ENCODE results near the gene PLCE1. TPM values are rescaled to one million over a fixed set of nuclear protein-coding genes. Genes with fewer than 3 reads are reported as not detected.
A peak's percentile ranks its signal among the peaks of the same experiment; 100 is the strongest.
"Not testable (repeated sequence)": the region's sequence is repeated elsewhere in the genome, so short reads cannot be mapped to it uniquely, and the experiment has no call there.

PLCE1 gene
- polyA plus RNA-seq (2013, experiment 1 of 2; ENCODE audit: insufficient read length) = 1.8 TPM
- polyA plus RNA-seq (2013, experiment 2 of 2; ENCODE audit: insufficient read length) = 2.1 TPM

DNA sequence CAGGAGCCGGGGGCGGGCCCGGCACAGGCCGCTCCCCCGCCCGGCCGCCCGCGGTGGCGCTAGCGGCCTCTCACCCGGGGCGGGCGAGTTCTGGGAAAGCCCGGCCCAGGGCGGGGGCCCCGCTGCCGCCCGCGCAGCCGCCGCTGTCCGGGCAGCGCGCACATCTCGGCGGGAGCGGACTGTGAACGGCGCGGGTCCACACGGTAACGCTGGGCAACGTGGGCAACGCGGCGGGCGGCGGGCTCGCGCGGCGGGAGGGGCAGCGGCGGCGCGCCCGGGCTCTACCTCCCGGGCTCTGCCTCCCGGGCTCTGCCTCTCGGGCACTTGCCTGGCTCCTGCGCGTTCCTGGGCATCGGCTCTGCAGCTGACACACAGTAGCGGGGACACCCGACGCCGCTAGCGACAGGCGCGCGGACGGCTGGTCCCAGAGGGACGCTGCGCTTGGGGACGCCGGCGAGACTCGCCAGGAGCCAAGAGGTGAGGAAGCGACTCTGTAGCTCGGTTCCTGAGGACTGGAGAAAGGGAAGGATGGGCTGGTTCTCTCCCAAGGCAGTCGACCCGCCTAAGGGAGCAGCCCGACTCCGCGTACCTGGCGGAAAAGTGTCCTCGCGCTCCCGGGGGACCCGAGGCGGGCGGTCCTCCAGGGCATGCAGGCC is at the start of gene PLCE1:
PLCE1 (plus strand) TSS at position 150 of the 656 bp plus-strand sequence. CDS start 37,116 bp downstream, outside the sequence.
- DNase-seq = peak; percentile 62

DNA sequence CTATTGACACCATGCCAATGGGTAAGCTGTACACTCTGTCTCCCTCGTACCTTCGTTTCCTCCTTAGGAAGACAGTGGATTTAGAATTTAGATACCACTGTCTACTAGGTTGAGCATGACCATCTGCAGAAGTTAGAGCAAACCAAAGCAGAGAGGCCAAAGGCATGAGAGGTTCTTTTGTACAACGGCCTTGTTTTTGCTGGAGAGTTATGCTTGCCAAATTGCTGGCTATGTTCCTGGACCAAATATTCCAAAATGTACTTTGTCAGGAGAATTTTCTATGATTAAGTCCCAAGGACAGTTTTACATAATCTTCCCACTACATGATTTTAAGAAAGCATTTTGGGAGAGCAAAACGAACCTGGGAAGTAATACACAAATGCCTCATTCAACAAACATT is 47.9 kb upstream of the PLCE1 start:
- no peak for DNase-seq

DNA sequence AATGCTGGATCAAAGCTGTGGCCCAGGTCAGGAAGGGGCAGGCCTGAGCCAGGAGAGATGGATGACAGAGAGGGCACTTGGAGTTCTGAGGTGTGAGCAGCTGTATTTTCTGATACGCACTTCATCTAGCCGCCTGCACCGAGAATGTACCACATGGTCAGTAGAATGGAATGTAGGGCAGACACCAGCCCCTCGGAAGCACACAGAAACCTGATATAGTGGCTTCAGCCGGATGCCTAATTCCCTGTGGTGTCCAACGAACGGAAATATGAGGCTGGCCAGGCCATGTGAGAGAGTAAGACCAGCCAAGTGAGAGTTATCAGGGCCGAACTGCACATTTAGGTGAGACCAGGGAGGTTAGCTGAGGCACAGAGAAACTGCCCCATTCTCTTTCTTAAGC is 46.7 kb upstream of the PLCE1 start:
- DNase-seq = peak; percentile 92

DNA sequence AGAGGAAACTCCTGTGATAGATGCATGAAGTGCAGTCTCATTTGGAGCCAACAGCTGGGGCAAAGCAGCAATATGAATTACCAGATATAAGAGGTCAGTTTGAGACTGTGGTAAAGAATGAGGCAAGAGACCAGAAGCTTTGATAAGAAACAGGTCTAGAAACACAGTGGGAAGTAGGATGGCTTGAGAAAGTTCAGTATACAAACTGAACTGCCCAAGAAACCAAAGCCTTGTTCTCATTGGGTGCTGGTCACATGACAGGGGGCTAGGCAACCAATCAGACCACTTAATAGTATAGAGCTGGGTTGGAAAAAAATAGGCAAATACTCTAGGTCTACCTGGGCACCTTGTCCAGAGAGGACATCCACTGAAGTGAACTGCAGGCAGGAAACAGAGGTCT is 46.2 kb upstream of the PLCE1 start:
- DNase-seq = no peak

DNA sequence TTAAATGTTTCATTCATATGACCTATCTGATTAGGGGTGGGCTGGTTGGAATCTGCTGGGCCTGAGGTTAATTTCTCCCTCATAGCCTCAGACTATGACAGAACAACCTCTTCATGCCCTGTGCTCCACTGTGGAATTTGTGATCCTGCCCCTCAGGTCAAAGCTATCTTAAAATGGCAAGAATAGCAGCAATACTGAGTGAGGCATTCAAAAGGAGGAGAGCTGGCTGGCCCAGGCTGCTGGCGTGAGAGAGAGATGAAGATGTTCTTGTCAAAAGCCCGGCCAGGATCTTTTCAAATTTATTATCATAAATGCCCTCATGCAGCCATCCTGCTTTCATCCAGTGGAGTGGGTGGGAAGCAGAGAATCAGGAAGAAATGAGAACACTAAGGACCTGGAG is 41.8 kb upstream of the PLCE1 start:
- DNase-seq = no peak

DNA sequence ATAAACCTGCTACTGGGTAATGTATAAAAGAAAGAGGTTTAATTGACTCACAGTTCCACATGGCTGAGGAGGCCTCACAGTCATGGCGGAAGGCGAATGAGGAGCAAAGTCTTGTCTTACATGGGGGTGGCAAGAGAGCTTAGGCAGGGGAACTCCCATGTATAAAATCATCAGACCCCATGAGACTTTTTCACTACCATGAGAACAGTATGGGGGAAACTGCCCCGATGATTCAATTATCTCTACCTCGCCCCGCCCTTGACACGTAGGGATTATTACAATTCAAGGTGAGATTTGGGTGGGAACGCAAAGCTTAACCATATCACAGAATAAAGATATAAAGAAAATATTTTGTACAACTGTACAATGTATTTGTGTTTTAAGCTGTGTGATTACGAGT is 39.4 kb upstream of the PLCE1 start:
- no peak for DNase-seq

DNA sequence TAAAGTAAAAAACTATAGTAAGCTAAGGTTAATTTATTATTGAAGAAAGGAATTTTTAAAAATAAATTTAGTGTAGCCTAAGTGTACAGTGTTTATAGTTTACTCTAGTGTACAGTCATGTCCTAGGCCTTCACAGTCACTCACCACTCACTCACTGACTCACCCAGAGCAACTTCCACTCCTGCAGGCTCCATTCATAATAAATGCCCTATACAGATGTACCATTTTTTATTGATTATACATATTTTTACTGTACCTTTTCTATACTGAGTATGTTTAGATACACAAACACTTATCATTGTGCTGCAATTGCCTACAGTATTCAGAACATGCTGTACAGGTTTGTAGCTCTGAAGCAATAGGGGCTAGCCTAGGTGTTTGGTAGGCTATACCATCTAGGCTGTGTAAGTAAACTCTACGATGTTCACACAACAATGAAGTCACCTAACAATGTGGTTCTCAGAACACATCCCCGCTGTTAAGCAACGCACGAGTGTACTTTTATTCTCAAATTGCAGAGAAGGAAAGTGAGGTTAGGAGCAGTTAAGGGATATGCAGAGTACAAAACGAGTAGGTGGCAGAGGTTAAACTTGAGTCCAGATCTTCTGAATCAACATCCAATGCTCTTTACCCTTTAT is 38.9 kb upstream of the PLCE1 start:
- DNase-seq = peak; percentile 70

DNA sequence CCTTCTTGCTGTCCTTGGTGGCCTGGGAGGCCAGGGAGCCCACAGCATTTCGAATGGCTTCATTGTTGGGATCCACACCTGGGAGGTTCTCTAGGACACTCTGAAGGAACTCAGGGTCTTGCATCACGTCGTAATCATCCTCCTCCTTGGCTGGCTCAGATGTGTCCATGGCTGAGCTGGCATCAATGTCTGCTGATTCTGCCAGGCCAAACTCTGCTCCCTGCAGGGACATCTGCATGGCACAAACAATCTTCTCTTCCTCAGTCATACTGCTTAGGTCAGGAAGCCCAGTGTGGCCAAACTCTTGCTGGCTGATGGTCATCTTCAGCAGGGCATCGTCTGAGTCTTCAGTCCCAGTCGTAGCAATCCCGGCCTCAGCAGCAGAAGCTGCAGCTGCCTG is 34.9 kb upstream of the PLCE1 start:
- no peak for DNase-seq

DNA sequence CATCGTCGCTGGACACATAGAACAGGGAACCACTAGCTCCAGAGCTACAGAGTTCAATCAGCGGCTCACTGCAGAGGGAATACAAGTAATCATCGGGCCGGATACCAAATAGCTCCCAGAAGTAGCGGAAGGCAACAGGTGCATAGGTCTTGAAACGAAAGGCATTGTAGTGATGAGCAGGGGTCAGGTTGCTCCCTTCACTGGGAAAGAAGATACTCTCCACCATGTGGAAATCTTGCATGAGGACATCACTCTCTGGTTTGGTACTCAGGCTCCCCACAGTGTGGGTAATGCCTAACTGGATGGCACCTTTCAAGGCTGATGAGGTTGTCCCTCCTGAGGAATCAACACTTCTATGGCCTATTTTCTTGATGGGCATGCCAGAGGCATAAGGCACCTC is 32.7 kb upstream of the PLCE1 start:
- not testable (repeated sequence) for DNase-seq

DNA sequence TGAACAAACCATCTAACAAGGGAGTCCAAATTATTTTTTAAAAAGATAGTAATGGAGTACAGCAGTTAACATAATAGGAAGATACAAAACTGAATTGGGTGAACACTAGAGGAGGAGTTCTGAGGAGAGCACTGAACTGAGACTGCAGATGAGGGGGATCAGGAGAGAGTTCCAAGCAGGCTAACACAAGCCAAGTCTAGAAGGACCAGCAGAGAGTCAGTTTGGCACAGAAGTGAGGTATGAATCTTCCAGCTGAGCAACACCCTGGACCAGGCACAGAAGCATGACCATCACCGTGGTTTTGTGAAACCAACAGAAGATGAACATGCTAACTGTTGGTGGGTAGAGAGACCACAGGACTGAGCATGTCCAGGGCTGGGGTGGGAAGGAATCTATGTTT is 30.8 kb upstream of the PLCE1 start:
- DNase-seq = no peak

DNA sequence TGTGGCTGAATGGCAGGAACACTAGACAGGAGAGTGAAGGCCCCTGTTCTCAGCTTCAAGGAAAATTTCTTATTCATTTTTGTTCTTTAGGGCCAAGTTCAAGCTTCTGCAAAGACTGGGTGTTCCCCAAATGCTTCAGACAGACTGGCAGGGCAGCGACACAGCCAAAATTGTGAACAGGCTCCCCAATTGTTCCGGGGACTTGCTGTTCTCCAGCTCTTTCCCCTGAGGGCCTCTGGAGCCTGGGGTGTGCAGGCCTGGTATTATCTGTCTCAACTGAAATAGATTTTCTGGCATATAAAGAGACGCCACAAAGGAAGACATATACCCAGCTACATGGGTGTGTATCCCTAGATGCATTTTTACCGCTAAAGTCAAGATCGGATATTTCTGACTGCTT is 30.3 kb upstream of the PLCE1 start:
- DNase-seq = no peak

DNA sequence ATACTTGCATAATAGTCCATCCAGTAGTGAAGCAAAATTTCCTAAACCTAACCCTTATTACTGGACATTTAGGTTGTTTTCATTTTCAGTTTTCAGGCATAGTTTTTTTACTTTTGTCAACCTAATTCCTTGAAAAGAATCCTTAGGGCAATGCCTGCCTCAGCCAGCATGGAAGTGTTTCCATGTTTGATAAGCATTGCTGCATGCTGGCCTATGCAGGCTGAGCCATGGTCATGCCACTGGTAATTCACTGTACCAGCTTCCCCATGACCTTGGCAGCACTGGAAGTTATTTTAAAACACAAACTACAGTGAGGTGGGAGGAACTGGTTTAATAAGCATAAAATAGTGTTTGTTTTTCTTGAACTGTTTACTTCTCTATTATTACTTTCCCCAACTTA is 27.8 kb upstream of the PLCE1 start:
- no peak for DNase-seq

DNA sequence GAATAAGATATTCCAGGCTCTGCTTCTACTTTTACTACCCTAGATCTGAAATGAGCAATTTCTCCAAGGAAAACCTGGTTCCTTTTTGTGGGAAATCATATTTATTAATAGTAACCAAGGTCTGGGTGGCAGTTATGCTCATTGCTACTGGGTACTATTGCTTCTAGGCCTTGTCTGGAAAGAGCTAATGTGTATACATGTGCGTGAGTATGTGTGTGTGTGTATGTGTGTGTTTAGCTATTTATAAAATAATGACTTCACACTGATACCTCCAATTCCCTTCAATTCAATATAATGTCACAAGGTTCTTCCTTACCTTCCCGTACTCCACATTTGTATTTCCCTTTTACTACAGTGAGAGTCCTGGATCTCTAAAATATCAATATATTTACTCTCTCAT is 26.0 kb upstream of the PLCE1 start:
- no peak for DNase-seq

DNA sequence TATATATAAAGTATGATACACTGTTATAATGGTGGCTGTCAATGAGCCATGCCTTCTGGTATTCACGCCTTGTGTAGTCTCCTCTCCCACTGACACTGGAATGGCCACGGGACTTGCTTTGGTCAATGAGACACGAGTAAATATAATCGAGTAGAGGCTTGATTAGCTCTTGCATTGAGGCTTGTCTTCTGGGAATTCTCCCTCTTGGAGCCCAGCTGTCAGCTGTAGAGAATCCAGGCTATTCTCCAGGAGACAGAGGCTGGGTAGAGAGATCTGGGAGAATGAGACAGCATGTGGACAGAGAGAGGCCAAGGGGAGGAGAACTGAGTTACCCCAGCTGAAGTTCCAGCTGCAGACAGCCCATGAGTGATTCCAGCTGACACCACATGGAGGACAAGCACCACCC is 25.2 kb upstream of the PLCE1 start:
- peak; percentile 7 for DNase-seq

DNA sequence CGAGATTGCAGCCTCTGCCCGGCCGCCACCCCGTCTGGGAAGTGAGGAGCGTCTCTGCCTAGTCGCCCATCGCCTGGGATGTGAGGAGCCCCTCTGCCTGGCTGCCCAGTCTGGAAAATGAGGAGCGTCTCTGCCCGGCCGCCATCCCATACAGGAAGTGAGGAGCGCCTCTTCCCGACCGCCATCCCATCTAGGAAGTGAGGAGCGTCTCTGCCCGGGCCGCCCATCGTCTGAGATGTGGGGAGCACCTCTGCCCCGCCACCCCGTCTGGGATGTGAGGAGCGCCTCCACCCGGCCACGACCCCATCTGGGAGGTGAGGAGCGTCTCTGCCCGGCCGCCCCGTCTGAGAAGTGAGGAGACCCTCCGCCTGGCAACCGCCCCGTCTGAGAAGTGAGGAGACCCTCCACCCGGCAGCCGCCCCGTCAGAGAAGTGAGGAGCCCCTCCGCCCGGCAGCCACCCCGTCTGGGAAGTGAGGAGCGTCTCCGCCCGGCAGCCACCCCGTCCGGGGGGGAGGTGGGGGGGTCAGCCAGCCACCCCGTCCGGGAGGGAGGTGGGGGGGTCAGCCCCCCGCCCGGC is 23.2 kb upstream of the PLCE1 start:
- not testable (repeated sequence) for DNase-seq

DNA sequence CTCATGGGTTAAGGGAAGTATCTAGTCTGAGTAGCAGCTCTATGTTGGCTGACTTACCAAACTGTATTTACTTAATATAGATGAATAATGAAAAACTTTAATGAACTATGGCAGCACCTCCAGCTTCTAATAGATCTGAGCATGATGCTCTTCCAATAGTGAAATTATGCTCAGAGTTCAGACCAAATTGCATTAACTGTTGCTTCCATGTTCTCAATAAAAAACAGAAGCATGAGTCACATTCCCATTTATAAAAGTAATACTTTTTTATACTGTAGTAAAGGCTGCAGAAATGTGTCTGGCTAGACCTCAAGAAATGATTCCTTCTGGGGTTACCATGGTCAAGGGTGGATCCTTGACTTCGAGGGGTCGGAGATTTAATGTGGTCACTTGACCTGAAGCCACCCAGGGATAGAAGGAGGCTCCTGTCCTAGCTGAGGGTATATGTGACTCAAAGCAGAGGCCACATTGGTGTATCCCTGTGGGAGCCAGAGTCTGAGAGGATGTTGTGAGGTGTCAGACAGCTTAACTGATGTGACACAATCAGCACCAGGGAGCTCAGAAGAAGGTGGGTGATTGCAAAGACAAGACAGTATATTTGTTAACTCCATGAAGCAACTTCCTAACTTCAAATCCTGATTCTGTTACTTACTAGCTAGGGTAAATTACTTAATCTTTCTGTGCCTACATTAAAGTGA is 19.8 kb upstream of the PLCE1 start:
- DNase-seq = no peak

DNA sequence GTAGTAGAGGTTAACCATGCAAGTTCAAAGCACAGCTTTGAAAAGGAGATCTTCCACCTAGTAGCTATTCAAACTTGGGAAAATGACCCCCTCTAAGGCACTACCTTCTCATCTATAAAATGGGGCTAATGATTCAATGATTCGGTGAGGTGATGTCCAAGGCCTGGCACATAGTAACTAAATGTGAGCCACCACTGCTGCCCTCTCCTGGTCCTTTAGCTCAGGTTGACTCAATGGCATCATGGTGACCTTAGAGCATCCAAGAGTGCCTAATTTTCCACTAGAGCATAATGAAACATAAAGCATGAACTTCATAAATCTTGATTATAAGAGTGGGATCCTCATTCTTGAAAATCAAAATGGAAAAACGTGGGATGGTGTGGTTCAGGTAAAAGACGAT is 16.3 kb upstream of the PLCE1 start:
- DNase-seq = no peak

DNA sequence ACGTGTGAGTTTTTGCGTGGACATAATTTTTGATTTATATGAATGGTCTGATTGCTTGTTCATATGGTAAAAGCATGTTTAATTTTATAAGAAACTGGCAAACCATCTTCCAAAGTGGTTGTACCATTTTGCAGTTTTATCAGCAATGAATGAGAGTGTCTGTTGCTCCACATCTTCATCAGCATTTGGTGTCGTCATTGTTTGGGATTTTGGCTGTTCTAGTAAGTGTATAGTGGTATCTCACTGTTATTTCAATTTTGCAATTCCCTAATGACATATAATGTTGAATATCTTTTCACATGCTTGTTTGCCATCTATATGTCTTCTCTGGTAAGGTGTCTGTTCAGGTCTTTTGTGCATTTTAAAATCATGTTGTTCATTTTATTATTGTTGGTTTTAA is 13.2 kb upstream of the PLCE1 start:
- no peak for DNase-seq

DNA sequence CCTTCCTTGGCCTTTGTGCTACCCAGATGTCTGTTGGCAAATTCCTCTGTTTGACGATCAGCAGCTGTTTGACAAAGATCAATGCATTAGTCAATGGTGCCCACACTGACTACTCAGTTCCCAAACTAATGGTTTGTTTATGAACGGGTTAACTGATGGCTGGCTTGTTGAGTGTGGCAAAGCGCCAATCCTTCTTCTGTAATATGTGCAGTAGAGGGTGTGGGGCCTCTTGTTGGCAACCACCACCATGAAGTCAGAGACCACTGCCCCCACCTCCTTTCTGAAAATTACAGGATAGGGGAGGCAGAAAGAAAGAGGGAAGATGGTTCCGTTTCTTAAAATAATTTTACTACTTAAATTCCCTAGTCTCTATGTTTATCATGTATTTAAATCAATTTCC is 2.6 kb upstream of the PLCE1 start:
- no peak for DNase-seq

DNA sequence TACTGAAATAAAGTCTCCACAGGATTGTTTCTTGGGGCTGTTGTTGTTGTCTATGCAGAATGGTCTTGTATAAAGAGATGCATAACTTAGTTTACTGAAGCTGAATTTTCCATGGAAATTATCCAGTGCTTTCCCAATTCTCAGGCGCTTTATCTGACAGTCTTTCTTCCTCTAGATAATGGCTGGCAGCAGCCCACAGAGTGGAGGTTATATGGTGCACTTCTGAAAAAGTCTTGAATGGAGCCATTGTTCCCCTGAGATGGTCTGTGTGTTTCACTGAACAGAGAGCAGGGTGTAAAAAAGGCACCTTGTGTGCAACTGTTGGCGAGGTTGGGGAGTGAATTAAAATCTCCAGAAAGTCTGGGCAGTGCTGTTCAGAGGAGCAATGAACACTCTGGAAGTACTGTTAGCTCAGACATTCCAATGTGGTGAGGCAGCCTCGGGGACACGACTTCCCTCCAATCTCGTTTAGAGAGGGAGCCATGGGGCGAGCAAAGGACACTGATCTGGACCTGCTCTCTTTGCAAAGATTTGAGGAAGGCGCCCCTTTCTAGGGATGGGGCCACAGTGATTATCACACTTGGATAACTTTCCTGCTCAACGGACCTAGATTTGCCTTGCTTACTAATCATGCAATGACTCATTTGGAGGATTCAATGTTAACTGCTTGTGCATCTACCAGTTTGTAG is 2.0 kb upstream of the PLCE1 start:
- peak; percentile 89 for DNase-seq

DNA sequence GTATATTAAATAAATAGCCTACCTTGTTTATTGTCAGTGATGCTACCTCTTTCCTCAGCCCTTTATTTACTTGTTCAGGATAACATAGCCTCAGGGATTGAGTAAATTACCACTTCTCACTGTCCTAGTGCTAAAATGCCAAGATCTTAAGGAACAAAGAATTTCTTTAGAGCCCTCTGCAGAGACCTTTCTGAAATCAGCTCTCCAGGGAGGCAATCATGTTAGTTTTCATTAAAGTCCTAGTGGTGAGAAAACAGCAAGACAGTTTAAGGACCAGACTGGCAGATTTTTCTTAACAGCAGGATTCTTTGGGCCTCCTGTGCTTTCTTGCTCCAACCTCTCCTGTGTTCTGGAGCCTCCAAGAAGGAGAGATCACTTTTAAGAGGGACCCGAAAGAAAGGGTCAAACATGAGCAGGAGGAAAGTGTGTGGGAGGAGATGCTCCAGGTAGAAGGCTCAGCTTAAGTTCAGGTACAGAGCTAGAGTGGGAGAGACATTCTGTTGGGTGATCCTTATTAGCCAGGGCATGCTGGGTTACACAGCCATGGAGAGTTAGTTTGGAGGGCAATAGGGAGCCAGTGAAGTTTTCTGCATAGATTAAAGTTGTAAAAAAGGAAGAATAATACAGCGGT is 1.2 kb upstream of the PLCE1 start:
- peak; percentile 17 for DNase-seq

DNA sequence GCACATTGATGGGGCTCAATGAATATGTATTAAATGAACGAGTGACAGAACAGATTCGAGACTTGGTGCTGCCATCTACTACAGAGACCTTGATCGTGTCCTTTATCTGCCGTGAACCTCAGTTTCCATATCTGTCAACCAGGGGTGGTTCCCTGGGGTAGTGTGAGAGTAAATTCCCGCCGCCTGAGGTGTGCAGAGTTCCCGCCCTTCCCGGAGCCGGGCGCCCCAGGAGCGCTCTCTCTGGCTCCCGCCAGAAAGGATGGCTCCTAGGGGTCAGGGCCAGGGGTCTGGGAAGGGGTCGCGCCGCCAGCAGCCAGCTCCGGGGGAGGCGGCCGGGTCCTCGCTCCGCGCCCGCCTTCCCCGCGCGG is 333 bp upstream of the PLCE1 start:
- DNase-seq = no peak

DNA sequence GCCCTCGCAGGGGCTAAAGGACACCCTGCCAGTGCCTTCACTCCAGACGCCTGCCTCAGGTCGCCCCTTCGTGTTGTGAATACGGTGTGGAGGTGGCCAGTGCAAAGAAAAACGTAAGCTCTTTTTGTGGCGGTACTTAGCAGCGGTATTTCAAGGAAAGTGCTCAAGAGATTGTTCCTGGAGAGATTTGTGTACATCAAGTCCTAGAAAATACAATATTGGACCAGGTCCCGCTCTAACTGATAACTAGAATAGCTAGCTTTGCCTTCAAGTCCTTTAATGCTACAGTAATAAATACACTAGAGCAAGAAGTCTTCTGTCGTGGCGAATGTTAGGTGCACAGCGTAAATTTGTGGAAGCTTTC is 689 bp downstream of the PLCE1 start:
- DNase-seq = no peak
